Epithelial cell of esophagus (primary cell): ENCODE results near the gene DNAJB8.

ENCODE experiments used
- DNase-seq: peaks from one replicate; pipeline ENCODE4 v3.0.0; 2010; ENCODE audit warnings: low read depth
- H3K4me3 ChIP-seq: 2 replicates; pipeline ENCODE4 v1.5.1; 2011; ENCODE audit warnings: mild to moderate bottlenecking, low read length, control low read depth
- TF ChIP-seq, protein P1 (sequence below): IDR thresholded peaks from 2 replicates; pipeline ENCODE4 v1.5.1; 2011; ENCODE audit warnings: low read depth, mild to moderate bottlenecking, low read length, control low read depth, inconsistent platforms; ENCODE audit not compliant: insufficient read depth; ENCODE audit errors: missing control alignments

The DNAJB8 gene

DNA sequence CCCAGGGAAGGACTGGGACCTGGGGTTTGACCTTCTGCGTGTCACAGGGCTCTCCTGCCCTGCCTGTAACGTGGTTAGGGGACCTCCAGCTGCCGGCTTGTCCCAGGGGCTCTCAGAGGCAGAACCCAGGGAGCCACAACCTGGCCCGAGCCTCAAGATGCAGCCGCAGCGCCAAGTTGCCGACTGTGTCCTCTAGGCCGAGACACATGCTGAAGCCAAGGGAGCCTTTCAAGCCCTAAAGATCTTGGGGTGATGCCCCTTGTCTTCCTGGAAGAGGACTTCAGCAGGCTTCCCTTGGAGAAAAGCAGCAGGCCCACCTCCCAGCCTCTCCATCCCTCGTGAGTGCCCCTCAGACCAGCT, 7.2 kb downstream of the DNAJB8 start:
- H3K4me3 ChIP-seq, result no peak overlapping the region
- DNase-seq, result no peak
- TF ChIP-seq, protein P1, sequence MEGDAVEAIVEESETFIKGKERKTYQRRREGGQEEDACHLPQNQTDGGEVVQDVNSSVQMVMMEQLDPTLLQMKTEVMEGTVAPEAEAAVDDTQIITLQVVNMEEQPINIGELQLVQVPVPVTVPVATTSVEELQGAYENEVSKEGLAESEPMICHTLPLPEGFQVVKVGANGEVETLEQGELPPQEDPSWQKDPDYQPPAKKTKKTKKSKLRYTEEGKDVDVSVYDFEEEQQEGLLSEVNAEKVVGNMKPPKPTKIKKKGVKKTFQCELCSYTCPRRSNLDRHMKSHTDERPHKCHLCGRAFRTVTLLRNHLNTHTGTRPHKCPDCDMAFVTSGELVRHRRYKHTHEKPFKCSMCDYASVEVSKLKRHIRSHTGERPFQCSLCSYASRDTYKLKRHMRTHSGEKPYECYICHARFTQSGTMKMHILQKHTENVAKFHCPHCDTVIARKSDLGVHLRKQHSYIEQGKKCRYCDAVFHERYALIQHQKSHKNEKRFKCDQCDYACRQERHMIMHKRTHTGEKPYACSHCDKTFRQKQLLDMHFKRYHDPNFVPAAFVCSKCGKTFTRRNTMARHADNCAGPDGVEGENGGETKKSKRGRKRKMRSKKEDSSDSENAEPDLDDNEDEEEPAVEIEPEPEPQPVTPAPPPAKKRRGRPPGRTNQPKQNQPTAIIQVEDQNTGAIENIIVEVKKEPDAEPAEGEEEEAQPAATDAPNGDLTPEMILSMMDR, result no peak

DNA sequence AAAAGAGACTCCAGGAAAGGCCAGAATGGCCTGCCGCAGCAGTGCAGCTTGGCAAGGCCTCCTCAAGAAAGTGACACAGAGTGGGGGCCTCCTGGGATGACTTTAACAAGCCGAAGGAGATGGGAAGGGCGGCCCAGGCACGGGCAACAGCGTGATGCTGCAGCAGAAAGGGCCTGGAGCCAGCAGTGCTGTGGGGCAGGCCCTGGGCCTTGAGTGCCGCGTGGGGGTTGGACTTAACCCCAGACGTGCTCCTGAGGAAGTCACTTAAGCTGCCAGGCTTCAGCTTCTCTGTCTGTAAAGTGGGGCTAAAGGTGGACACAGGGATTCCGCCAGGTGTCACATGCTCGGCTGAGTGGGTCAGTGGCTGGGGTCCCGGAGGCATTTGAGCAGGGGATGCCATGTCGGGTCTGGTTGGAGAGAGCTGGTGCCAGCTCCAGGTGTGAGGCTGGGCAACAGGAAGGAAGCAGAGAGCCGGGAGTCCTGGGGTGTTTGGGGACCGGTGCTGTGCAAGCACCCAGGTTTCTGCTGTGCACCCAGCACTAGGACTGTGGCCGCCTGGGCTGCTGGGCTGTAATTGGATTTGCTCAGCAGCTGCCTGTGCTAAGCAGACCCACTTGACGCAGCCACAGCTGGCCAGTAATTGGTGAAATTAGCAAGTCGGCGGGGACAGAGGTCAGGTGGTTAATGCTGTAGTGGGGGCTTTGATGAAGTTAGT, 7.8 kb downstream of the DNAJB8 start:
- TF ChIP-seq, protein P1, result no peak
- no peak overlapping the region for H3K4me3 ChIP-seq
- DNase-seq, result no peak

DNA sequence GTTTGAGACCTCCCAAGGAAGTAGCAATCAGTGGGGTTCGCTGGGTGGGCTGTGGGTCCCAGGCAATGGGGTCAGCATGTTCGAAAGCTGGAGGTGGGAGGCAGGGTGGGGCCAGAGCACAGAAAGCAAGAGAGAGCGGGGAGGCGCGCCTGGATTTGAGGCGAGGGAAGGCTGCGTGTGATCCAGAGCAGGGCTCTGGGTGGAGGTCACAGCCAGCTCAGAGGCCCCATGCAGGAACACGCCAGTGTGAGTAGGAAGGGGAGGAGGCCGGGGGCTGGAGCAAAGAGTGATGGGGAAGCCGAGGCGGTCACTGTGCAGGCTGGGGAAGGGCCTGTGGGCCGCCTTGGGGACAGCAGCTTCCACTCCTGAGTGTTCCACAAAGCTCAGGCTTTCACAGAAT, 8.8 kb downstream of the DNAJB8 start:
- TF ChIP-seq, protein P1, result no peak
- H3K4me3 ChIP-seq, result no peak overlapping the region
- no peak for DNase-seq

DNA sequence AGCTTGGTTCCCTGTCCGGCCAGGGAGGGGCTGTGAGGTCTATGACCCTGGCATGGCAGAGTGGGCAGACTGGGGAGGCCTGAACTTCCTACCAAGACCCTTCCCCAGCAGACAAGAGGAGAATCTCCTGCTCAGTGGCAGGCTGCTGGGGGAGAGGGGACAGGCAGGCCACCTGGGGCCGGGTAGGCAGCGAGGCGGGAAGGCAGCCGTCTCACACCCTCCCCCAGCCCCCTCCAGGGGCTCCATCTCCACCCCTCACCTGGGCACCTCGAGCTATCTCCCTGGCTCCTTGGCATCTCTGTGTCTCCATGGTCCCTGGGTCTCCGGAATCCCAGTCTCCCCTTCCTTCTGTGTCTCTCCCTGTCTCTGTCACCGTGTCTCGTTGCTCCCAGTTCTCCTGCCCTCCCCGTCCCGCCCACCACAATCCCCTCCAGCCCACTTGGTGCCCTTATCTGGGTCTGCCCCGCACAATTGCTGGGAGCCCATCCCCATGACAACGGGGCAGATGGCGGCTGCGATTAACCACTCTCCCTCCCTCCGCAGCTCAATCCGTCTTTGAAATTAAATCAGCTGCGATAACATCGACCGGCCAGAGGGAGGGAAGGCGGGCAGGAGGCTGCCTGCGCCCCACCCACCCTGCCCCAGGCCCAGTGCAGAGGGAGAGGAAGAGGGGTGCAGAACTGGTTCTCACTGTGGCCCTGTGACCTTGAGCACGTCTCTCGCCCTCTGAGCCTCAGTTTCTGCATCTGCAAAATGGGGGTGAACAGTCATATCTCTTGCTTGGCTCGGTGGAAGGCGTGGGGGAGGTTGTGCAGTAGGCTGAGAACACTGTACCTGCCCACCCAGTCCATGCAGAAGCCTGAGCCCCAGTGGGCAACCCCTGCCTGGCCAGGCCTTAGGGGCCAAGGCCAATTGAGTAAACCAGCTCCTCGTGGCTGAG, 9.6 kb downstream of the DNAJB8 start:
- no peak for DNase-seq
- H3K4me3 ChIP-seq, result no peak overlapping the region
- TF ChIP-seq, protein P1, result no peak

DNA sequence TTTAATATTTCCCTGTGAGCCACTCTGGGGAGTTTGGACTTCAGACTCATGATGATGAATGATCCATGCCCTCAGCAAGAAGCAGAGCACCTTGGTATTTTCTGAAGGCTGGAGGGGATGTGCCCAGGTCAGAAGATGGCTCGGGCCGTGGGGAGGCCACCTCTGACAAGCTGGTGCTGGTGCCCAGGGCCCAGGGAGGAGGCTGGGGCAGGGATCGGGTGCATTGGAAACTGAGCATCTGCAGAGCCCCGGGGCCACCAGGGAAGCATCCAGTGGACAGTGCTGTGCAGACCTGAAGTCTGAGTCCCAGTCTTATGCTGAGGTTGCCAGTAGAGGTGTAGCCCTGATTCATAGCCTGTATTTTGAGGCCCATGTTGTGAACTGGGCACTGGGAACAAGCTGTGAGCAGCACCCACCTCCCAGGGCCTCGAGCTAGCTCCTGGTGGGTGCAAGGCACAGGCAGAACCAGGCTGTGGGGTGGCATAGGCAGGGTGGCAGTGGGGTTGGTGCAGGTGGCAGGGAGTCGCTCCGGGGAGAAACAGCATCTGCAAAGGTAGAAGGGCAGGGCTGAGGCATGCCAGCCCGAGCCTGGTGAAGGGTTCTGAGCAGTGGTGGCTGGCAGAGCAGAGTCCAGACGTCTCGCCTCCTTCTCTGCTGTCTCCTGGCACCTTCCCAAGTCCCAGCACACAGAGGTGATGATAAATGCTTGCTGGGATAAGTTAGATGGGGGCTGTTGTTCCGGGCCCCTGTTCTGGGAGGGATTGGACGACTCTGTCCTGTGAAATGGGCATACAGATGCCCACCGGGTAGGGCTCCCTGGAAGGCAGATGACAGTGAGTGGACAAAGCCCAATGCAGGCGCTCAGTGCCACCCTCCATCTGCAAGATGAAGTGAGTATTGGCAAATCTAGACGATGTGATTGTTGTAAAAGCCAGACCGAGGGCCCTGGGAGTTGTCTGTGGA, 10.6 kb downstream of the DNAJB8 start:
- TF ChIP-seq, protein P1, result no peak
- H3K4me3 ChIP-seq, result no peak overlapping the region
- no peak for DNase-seq

DNA sequence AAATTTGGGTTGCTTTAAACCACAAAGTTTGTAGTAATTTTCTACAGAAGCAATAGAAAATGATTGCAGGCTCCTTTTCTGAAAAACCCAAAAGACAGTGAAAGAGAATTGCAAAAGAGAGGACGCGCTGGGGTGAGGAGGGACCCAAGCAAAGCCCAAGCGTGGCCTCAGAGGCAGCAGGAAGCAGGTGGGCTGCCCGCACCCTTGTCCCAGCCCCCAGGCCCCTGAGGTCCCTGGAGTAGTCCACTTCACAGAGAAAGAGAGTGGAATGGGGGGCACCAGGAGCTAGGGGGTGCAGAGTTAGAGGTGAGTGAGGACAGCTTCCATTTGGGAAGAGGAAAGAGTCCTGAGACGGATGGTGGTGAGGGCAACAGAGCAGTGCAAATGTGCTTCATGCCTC, 11.6 kb downstream of the DNAJB8 start:
- TF ChIP-seq, protein P1, result no peak
- no peak overlapping the region for H3K4me3 ChIP-seq
- no peak for DNase-seq
